ENCODE results near the gene NAA11.
"Not testable (repeated sequence)": the region's sequence is repeated elsewhere in the genome, so short reads cannot be mapped to it uniquely, and the experiment has no call there.

The NAA11 gene

GRCh38 chr4:79308137-79308536 is 17.7 kb downstream of the NAA11 start:
- DNase-seq (ENCODE audit: low spot score), result no peak

DNA sequence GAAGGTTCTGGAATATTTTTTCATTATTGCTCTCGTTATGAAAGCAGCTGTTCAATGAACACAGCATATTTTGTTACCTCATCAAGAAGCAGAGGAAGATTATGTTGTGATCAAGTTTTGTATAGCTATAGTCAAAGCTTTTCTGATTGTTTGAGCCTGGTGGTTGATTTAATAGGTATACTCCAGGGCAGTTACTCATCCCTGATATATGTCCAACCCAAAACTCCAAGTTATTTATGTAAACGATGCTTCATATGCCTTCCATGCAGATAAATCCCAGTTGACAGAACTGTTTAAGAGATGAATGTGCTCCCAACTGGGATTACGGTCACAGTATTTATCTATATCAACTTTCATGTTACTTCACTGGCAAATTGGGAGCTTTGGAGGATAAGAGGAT is 19.1 kb downstream of the NAA11 start:
- no peak for DNase-seq (ENCODE audit: low spot score)

GRCh38 chr4:79300280-79300679 is 25.6 kb downstream of the NAA11 start:
- DNase-seq (ENCODE audit: low spot score), result no peak

GRCh38 chr4:79298484-79298883 is 27.4 kb downstream of the NAA11 start:
- DNase-seq (ENCODE audit: low spot score), result no peak

DNA sequence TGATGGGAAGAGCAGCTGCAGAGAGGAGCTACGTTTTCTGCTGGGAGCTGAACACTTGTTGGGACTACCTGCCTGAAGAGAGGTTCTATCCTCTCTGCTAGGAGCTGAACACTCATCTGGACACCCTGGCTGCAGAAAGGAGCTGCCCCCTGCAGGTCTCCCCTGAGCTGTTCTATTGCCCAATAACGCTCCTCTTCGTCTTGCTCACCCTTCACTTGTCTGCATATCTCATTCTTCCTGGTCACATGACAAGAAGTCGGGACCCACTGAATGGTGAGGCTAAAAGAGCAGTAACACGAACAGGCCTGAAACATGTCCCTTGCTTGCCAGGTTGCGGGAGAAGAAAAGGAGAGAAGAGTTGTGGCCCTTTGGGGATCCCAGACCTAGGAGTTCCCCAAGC is 27.8 kb downstream of the NAA11 start:
- DNase-seq (ENCODE audit: low spot score), result no peak

DNA sequence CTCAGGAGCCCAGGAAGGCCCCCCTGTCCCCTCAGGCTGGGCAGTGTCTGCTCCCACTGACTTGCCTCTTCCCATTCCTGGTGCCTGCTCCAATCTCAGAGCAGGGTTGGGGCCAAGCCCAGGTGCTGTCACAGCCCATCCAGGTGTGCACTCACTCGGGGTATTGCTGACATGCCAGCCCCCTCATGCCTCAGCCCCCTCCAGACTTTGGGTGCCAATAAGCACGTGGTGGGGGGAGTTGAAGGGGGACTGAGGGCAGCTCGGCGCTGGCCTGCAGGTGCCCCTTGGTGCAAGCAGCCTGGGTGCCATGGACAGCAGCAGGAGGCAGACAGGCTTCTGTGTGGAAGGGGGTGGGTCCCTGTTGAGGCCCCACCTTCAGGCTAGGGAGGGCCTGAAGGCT is 28.4 kb downstream of the NAA11 start:
- no peak for DNase-seq (ENCODE audit: low spot score)

GRCh38 chr4:79296768-79297428 is 29.0 kb downstream of the NAA11 start:
- no peak for DNase-seq (ENCODE audit: low spot score)

GRCh38 chr4:79295086-79295485 is 30.8 kb downstream of the NAA11 start:
- no peak for DNase-seq (ENCODE audit: low spot score)

DNA sequence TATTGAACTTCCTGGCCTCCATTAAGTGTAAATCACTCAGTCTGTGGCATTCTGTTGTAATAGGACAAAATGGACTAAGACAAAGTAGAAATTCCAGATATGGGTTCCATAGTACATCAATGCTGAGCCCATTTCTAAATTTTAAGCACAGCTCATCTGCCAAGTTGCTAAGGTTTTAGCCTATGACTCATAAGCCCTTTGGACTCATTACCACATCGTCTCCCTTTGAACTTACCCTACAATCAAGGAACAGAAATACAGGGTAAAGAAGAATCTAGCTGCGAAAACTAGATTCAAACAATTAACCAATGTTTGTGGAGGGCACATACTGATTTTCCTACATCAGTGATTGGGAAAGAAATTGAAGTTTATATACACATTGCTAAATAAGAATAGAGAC is 31.8 kb downstream of the NAA11 start:
- no peak for DNase-seq (ENCODE audit: low spot score)

DNA sequence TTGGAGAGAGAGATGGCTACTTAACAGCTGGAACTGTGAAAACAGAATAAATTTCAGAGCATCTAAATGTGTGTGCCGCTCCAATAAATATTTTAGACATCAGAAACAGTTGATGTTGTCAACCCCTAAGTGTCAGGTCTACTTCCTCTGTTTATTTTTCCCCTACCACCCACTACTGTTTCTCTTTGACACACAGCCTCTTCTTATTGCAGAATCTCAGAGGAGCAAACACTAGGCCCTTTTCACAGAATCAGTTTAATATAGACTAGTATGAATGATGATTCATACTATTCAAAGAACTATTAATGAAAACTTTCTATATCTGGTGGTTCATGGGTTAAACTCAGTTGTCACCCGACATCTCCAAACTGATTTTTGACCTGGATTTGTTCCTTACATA is 33.9 kb downstream of the NAA11 start:
- DNase-seq (ENCODE audit: low spot score), result no peak

DNA sequence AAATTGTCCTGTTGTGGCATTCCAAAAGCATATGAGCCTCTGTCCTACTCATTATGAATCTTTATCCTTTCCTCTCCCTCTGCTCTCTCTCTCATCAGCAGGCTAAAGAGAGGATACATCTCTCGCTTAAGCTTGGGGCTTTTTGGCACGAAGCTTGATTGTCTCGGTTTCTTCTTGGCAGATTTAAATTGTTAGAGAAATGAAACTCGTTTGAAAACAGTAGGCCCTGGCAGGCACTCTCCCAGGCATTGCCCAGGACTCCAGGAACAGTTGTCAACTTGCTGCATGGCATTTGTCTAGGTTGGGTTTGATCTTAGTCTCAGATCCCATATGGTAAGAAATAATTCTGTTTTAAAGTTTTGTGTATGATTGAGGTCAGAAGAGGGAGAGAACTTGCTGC is 35.5 kb downstream of the NAA11 start:
- DNase-seq (ENCODE audit: low spot score), result no peak

- no peak for DNase-seq (ENCODE audit: low spot score)
These were observed 37.7 kb downstream of the NAA11 start for GRCh38 chr4:79288185-79288584.

GRCh38 chr4:79287718-79288117 is 38.1 kb downstream of the NAA11 start:
- DNase-seq (ENCODE audit: low spot score), result no peak

- no peak for DNase-seq (ENCODE audit: low spot score)
These were observed 38.8 kb downstream of the NAA11 start for GRCh38 chr4:79287076-79287475.

DNA sequence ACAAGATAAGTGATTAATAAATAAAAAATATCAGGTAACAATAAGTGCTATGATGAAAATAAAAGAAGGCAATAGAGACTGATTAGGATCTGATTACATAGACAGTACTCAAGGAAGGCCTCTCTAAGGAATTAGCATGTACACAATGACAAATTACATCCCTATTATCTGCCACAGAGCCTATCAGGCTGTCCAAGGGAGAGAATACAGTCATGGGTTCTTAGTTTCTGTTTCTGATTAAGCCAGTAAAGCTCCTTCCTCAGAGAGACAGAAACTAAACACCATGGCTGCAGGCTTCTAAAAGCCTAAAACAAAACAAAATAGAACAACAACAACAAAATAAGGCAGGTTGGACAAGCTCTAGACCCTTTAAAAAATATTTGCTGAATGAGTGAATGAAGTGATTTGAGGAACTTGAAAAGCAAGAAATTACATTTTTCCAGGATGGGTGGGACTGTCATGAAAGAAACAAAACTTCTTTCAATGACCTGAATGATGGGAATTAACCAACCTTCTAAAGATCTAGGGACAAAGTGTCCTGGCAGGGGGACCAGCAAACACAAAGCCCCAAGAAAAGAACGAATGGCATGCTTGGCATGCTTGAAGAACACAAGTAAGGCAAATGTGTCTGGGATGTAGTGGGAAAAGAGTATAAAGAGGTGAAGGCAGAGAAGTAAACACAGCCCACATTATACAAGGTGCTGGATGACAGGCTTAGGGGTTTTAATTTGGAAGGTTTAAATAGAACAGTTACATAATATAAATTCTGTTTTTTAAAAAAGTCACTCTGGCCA is 44.1 kb downstream of the NAA11 start:
- no peak for DNase-seq (ENCODE audit: low spot score)

DNA sequence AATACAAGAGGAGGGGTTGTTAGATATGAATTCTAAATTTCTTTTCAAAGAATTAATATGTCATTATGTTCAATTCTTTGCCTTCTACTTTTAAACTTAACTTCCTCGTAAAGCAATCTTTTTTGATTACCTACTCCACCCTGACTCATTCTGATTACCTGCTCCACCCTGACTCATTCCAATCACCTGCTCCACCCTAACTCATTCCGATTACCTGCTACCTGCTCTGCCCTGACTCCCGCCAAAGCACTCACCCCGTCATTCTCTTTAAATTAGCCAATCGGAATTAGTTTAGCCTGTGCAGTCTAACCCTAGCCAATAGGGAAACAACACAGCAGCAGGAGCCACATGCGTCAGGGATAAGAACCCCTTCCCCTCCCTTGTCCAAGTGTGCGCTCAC is 48.4 kb downstream of the NAA11 start:
- not testable (repeated sequence) for DNase-seq (ENCODE audit: low spot score)

DNA sequence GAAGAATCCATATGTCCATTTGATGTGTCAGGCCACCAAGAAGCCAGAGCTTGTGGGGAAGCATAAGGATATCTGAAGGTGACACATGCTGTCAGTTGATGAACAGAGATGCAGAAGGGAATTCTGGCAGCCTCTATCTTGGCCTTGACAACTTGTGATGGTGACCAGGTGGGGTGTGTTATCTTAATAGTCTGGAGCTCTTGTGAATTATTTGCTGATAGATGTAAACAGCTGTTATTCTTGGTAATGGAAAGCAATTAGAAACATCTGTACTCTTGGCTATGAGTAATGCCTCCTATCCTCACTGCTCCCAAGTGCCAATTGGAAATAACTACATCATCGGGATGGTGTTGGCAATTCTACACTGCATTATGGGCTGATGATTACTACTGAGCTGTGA is 51.9 kb downstream of the NAA11 start:
- no peak for DNase-seq (ENCODE audit: low spot score)

GRCh38 chr4:79272761-79273160 is 53.1 kb downstream of the NAA11 start:
- no peak for DNase-seq (ENCODE audit: low spot score)

- no peak for DNase-seq (ENCODE audit: low spot score)
These were observed 53.7 kb downstream of the NAA11 start for GRCh38 chr4:79272126-79272525.

- DNase-seq (ENCODE audit: low spot score), result no peak
These were observed 58.2 kb downstream of the NAA11 start for GRCh38 chr4:79267671-79268070.
